Fibroblast of skin of back (primary cell): Measurements from ENCODE around the gene BET1.

ENCODE experiments used
- DNase-seq: peaks from one replicate; pipeline ENCODE4 v3.0.0-alpha.2; 2013

Gene BET1

DNA sequence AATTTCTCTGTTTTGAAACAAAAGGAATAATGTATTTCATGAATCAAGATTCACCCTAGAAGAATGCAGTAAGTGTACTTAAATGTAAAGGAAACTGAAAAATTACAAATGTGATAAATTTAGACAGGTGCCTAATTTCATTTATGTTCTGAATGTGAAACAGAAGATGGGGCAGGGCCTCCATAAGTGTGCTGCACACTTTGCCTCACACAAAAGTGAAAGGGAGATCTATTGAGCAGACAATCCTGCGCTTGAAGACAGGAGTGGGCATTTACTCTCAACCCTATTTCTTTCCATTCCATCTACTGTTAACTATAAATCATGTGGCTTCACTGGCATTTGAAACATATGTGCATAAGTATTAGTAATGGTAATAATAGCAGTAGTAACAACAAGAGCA is 46.4 kb downstream of the BET1 start:
- no peak for DNase-seq

DNA sequence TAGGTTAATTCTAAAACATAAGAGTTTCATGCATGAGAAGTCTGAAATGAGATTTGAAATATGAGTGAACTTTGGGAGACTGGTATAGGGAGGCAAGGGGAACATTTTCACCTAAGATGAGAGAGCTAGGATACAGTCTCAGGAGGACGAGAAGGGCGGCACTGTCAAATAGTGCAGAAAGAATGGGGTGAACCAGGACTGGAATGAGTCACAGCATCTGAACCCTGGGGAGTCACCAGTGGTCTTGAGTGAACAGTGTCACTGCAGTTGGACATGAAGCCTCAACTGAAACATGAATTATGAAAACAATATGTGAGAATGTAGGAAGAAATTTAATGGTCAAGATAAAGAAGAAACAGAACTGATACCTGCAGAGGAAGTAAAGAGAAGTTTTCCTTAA is 48.9 kb downstream of the BET1 start:
- no peak for DNase-seq

DNA sequence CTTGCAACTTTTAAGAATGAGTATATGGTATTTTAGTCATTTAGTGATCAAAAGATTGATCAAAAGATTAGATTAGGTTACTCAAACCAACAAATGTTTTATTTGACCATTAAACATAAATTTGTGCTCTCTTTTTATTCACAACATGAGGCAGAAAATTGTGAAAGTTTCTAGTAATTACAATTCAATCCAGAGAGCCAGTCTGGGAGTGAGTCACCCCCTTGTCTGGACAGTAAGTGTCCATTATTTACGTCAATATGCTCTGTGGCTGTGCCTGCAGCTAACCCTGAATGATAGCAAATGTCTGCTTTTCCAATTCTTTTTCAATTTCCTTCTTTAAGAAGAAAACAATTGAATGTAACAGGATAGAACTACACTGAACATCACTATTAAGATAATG is 54.7 kb downstream of the BET1 start:
- DNase-seq: peak; percentile 64

DNA sequence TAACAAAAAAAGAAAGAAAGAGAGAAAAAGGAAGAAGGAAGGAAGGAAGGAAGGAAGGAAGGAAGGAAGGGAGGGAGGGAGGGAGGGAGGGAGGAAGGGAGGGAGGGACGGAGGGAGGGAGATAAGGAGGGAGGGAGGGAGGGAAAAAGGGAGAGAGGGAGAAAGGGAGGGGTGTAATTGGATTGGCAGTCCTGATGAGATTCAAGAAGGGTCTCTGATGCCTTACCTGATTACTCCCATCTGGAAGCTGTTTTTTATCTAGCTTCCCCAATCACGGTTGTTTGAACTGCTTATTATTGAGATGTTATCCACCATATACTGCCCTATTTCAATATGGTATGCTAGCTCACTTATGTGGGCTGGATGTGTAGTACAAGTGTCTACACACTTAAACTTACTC is 55.3 kb downstream of the BET1 start:
- no peak for DNase-seq

DNA sequence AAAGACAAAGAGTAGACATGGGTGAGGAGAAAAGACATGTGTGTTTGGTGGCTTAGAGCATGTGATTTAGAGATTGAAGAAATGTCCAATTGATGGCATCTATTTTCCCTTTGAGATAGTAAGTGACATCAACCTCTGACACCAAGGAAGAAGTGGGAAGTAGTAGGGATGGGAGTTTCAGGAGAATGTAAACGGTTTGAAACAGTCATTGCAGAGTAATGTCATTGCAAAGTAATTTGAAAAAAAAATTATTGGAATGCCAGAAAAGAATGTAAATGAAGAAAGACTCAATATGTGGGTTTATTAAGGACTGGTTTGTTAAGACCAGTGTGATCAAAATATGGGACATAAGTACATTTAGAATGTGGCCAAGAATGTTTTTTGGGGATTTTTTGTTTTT is 56.0 kb downstream of the BET1 start:
- peak; percentile 80 for DNase-seq

DNA sequence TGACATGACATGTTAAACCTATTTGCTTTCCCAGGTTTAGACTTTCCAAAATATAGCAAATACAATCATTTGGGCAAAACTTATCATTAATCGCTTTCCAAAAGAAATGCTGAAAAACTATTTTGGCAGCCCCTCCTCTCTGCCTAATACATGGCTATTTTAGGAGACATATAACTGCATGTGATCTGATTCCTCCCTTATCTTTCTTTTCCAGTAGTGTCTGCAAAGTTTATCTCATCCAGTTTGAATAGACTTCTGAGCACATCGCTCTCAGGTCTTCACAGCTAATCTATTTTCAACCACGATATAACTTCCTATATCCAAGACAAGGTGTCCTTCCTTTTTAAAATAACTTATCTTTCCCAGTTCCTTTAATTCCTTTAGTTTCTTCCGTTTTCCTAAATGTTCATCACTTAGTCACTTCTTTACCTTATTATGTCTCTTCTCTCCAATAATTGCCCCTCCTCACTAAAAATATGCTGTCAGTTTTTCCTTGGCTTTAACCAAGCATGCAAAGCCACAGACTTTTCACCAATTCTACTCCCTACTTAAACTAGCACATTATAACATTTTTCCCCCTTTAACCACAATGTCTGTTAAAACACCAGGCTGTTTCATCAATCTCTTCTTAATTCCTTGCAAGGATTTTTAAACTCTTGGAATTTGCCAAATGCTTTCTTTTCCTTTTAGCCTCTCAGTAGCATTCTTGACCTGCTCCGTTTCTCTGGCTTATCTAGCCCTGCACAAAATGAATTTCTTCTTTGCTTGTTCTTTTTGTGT is 58.2 kb downstream of the BET1 start:
- peak; percentile 45 for DNase-seq

DNA sequence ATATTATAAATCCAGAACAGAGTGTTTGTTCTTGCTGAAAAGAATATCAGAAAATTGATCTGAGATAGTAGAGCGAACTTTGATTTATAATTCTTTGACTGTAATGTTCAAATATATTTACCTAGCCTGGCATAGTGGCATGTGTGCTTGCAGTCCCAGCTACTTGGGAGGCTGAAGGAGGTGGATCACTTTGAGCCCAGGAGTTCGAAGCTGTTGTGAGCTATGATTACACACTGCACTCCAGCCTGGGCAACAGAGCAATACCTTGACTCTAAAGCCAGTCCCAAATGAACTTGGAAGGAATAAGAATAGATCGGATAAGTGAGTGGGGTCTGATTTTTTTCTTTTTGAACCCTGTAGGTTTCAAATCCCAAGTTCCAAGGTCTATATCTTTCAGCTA is 59.1 kb downstream of the BET1 start:
- DNase-seq: no peak

DNA sequence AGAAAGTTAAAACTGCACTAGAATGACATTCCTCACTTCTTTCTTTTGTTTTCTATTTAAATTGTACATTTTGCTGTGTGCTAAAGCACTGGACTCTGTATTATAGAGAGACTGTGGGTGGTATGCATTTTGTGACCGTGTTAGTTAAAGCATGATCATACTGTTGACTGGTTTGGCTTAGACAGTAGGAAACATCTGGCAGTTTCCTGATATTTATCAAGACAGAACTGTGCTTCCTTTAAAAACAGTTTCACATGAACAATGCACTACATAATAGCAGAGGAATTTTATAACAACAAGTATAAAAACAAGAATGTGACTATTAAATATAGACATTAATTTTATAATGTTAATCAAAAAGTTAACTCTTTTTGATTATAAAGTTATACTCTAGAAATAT is 59.5 kb downstream of the BET1 start:
- no peak for DNase-seq

DNA sequence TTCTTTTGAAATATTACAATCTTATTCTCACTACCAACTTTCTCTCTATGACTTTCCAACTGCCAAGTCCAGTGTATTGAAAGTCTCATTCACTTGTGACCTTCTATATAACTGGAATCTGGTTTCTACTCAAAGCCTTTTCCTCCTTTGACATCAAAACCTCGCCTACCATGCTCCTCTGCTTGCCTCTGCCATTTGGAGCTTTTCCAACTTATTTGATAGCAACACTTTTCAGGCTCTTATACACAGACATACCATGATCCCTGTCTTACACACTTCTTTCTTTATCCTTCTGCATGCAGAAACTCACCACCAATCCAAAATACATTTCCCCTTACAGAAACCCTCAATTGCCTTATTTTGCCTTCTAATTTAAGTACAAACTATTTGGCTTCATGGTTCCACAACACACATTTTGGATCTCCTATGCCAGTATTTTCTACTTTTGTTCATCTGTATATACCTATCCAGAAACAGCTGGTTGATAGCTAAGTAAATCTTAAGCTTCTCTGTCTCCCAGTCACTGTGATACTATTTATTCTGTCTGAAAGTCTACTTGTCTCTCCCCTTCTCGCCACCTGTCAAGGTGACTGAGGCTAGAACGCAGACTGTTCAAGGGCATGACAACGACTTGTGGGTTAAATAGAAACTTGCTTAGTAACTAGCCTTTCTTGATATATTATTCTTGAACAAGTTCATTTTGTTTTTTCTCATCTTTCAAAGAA is 60.2 kb downstream of the BET1 start:
- DNase-seq: no peak
